ENCODE data around the gene ACVRL1. TPM values are rescaled to one million over a fixed set of nuclear protein-coding genes. Genes with fewer than 3 reads are reported as not detected.

The ACVRL1 gene
- total RNA-seq, 4 donors from 2014 or later = 77.4 to 133 (median 118) TPM

GRCh38 chr12:51943346-51943745 is 36.0 kb downstream of the ACVRL1 start:
- ATAC-seq = no peak
- 93 to 94% methylated on average over 2 of the region's 2 CpGs for WGBS, 2 donors (ENCODE audit: low coverage in 1 of 2)

GRCh38 chr12:51944608-51945233 is 37.4 kb downstream of the ACVRL1 start:
- TF ChIP-seq CTCF (IDR thresholded peaks at IDR 0.05) (no peak), EP300 (IDR thresholded peaks at IDR 0.05) (no peak), POLR2A (IDR thresholded peaks at IDR 0.05) (no peak), POLR2AphosphoS5 (IDR thresholded peaks at IDR 0.05) (no peak)
- WGBS, 2 donors (ENCODE audit: low coverage in 1 of 2) = 91% methylated on average over 1 of the region's 1 CpG; no CpG with 5 or more reads in 1 of the 2 donors

More at GRCh38 chr12:51943346-51943745, 36.0 kb downstream of the ACVRL1 start:
- TF ChIP-seq EP300 (IDR thresholded peaks at IDR 0.05) = no peak
- Histone ChIP-seq H3K9me3 (peaks cover 0 to 24% (median 0%) of the 10 kb centered on the region in 3 donors), H3K4me1 (peaks cover 0 to 10% (median 0%) of the 10 kb centered on the region in 3 donors), H3K27ac (no peak overlapping the region), H3K4me3 (no peak overlapping the region), H3K36me3 (no peaks in the 10 kb centered on the region), H3K27me3 (peaks cover 5% of the 10 kb centered on the region)

GRCh38 chr12:51947246-51947996 is 40.1 kb downstream of the ACVRL1 start:
- Histone ChIP-seq H3K27me3 (no peaks in the 10 kb centered on the region), H3K4me3 (no peak overlapping the region), H3K9me3 (peaks cover 0 to 24% (median 0%) of the 10 kb centered on the region in 3 donors), H3K27ac (no peak overlapping the region), H3K36me3 (no peaks in the 10 kb centered on the region), H3K4me1 (peaks cover 0 to 6% (median 0%) of the 10 kb centered on the region in 3 donors)
- ATAC-seq = no peak
- TF ChIP-seq EP300 (IDR thresholded peaks at IDR 0.05) (no peak), POLR2AphosphoS5 (IDR thresholded peaks at IDR 0.05) (no peak), CTCF (IDR thresholded peaks at IDR 0.05) (no peak), POLR2A (IDR thresholded peaks at IDR 0.05) (no peak)
- 83 to 91% methylated on average over 5 to 8 of the region's 8 CpGs for WGBS, 2 donors (ENCODE audit: low coverage in 1 of 2)

More at GRCh38 chr12:51944608-51945233, 37.4 kb downstream of the ACVRL1 start:
- H3K4me1 ChIP-seq = peaks cover 0 to 10% (median 0%) of the 10 kb centered on the region in 3 donors
- no peak for ATAC-seq
- H3K36me3 ChIP-seq = no peaks in the 10 kb centered on the region
- no peak overlapping the region for H3K27ac ChIP-seq
- H3K4me3 ChIP-seq = no peak overlapping the region
- H3K9me3 ChIP-seq = peaks cover 0 to 24% (median 0%) of the 10 kb centered on the region in 3 donors
- peaks cover 5% of the 10 kb centered on the region for H3K27me3 ChIP-seq

- WGBS, 2 donors (ENCODE audit: low coverage in 1 of 2) = 90 to 95% methylated on average over 4 to 5 of the region's 6 CpGs
- Histone ChIP-seq H3K4me1 (peaks cover 0 to 13% (median 3%) of the 10 kb centered on the region in 3 donors), H3K27ac (no peak overlapping the region), H3K9me3 (peaks cover 0 to 24% (median 0%) of the 10 kb centered on the region in 3 donors), H3K36me3 (no peaks in the 10 kb centered on the region), H3K27me3 (no peaks in the 10 kb centered on the region), H3K4me3 (no peak overlapping the region)
- ATAC-seq = no peak
- TF ChIP-seq POLR2AphosphoS5 (IDR thresholded peaks at IDR 0.05) = no peak
- no peak for TF ChIP-seq POLR2A (IDR thresholded peaks at IDR 0.05)
- TF ChIP-seq CTCF (IDR thresholded peaks at IDR 0.05) = no peak
- no peak for TF ChIP-seq EP300 (IDR thresholded peaks at IDR 0.05)
Measured at GRCh38 chr12:51948066-51948465, 40.8 kb downstream of the ACVRL1 start.

GRCh38 chr12:51949342-51950030 is 42.2 kb downstream of the ACVRL1 start:
- ATAC-seq = no peak
- H3K36me3 ChIP-seq = no peaks in the 10 kb centered on the region
- H3K4me3 ChIP-seq = no peak overlapping the region
- no peak for TF ChIP-seq POLR2AphosphoS5 (IDR thresholded peaks at IDR 0.05)
- TF ChIP-seq POLR2A (IDR thresholded peaks at IDR 0.05) = no peak
- TF ChIP-seq CTCF (IDR thresholded peaks at IDR 0.05) = no peak
- no peak for TF ChIP-seq EP300 (IDR thresholded peaks at IDR 0.05)
- no peaks in the 10 kb centered on the region for H3K27me3 ChIP-seq
- H3K4me1 ChIP-seq = peaks cover 4 to 27% (median 12%) of the 10 kb centered on the region in 3 donors
- no peak overlapping the region for H3K27ac ChIP-seq
- WGBS, 2 donors (ENCODE audit: low coverage in 1 of 2) = 61 to 88% methylated on average over 5 of the region's 6 CpGs
- H3K9me3 ChIP-seq = peaks cover 0 to 12% (median 0%) of the 10 kb centered on the region in 3 donors
